GM19395 (cell line): ENCODE measurements around the gene PCDHGB7.
"Not testable (repeated sequence)": the region's sequence is repeated elsewhere in the genome, so short reads cannot be mapped to it uniquely, and the experiment has no call there.

Source experiments
- ATAC-seq: cut with Tn5 transposase; IDR thresholded peaks from one replicate; pipeline ENCODE4 v1.9.1; 2021; ENCODE audit warnings: mild to moderate bottlenecking, moderate library complexity; ENCODE audit not compliant: unreplicated experiment

The PCDHGB7 gene

GRCh38 chr5:141417494-141418172 is at the start of gene PCDHGB7:
Gene PCDHGB7, plus strand, starts transcription at chr5:141417677. Its CDS starts 183 bp downstream, at chr5:141417860.
- peak; percentile 82 for ATAC-seq

GRCh38 chr5:141369994-141370848 is 47.3 kb upstream of the PCDHGB7 start, which contains the start of gene PCDHGB3:
Gene PCDHGB3, plus strand, starts transcription at chr5:141370242. Its CDS starts 153 bp downstream, at chr5:141370395.
- ATAC-seq: peak; percentile 65

- no peak for ATAC-seq
Measured at GRCh38 chr5:141371572-141372475, 45.7 kb upstream of the PCDHGB7 start.

- no peak for ATAC-seq
Measured at GRCh38 chr5:141373673-141374317, 43.7 kb upstream of the PCDHGB7 start, which contains the start of gene PCDHGA6. Gene PCDHGA6, plus strand, starts transcription at chr5:141373891. Its CDS starts 193 bp downstream, at chr5:141374084.

GRCh38 chr5:141374627-141375026 is 42.9 kb upstream of the PCDHGB7 start:
- no peak for ATAC-seq

- not testable (repeated sequence) for ATAC-seq
Measured at GRCh38 chr5:141375444-141376155, 41.9 kb upstream of the PCDHGB7 start.

GRCh38 chr5:141382469-141383294 is 34.8 kb upstream of the PCDHGB7 start, which contains the start of gene PCDHGA7:
Gene PCDHGA7, plus strand, starts transcription at chr5:141382742. Its CDS starts 158 bp downstream, at chr5:141382900.
- no peak for ATAC-seq

- ATAC-seq: no peak
Measured at GRCh38 chr5:141383345-141383744, 34.1 kb upstream of the PCDHGB7 start.

- no peak for ATAC-seq
Measured at GRCh38 chr5:141384471-141385267, 32.8 kb upstream of the PCDHGB7 start.

- peak; percentile 83 for ATAC-seq
Measured at GRCh38 chr5:141387557-141388311, 29.7 kb upstream of the PCDHGB7 start, which contains the start of gene PCDHGB4. Gene PCDHGB4, plus strand, starts transcription at chr5:141387698. Its CDS starts 187 bp downstream, at chr5:141387885.

GRCh38 chr5:141388661-141389060 is 28.8 kb upstream of the PCDHGB7 start:
- ATAC-seq: no peak

- ATAC-seq: no peak
Measured at GRCh38 chr5:141389153-141390042, 28.1 kb upstream of the PCDHGB7 start.

GRCh38 chr5:141392429-141393198 is 24.9 kb upstream of the PCDHGB7 start, which contains the start of gene PCDHGA8:
Gene PCDHGA8, plus strand, starts transcription at chr5:141392633. Its CDS starts 181 bp downstream, at chr5:141392814.
- no peak for ATAC-seq

- no peak for ATAC-seq
Measured at GRCh38 chr5:141393267-141393666, 24.2 kb upstream of the PCDHGB7 start.
